Hepatocyte (in vitro differentiated cells): ENCODE data around the gene SPAM1.

Experiments used
- CTCF ChIP-seq: fragments of 200-600 bp; sonication (generic); IDR thresholded peaks from 2 replicates; pipeline ENCODE4 v1.5.1; 2016; ENCODE audit warnings: antibody characterized with exemption, mild to moderate bottlenecking; ENCODE audit not compliant: poor library complexity
- EZH2 ChIP-seq: fragments of 200-600 bp; sonication (generic); IDR thresholded peaks from 2 replicates; pipeline ENCODE4 v1.6.1; 2016; ENCODE audit warnings: antibody characterized with exemption, mild to moderate bottlenecking, borderline replicate concordance

DNA sequence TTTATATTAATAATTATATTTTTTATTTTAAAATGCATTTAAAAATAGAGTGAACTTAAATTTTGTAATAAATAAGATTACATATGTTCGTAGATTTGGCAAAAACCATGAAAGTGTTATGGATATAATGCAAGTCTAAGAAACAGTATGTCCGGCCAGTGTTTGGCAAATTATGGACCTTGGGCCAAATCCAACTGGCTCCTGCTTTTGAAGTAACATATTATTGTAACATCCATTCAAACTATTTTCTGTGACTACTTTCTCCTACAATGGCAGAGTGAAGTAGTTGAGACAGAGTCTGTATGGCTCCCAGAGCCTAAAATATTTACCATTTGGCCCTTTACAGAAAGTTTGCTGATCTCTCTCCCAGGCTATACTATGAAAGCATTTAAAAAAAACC is 69.0 kb downstream of the SPAM1 start:
- TF ChIP-seq CTCF: no peak
- TF ChIP-seq EZH2: no peak
